ENCODE measurements around the gene MFSD6.

- TF ChIP-seq CTCF (IDR thresholded peaks at IDR 0.05) = no peak
- TF ChIP-seq, protein P1, sequence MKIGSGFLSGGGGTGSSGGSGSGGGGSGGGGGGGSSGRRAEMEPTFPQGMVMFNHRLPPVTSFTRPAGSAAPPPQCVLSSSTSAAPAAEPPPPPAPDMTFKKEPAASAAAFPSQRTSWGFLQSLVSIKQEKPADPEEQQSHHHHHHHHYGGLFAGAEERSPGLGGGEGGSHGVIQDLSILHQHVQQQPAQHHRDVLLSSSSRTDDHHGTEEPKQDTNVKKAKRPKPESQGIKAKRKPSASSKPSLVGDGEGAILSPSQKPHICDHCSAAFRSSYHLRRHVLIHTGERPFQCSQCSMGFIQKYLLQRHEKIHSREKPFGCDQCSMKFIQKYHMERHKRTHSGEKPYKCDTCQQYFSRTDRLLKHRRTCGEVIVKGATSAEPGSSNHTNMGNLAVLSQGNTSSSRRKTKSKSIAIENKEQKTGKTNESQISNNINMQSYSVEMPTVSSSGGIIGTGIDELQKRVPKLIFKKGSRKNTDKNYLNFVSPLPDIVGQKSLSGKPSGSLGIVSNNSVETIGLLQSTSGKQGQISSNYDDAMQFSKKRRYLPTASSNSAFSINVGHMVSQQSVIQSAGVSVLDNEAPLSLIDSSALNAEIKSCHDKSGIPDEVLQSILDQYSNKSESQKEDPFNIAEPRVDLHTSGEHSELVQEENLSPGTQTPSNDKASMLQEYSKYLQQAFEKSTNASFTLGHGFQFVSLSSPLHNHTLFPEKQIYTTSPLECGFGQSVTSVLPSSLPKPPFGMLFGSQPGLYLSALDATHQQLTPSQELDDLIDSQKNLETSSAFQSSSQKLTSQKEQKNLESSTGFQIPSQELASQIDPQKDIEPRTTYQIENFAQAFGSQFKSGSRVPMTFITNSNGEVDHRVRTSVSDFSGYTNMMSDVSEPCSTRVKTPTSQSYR (CRISPR knock-in tag; IDR thresholded peaks at IDR 0.05) = no peak
- no peak for TF ChIP-seq JUN (CRISPR knock-in tag; IDR thresholded peaks at IDR 0.05)
- no peak for TF ChIP-seq SMAD4 (CRISPR knock-in tag; IDR thresholded peaks at IDR 0.05)
- no peak for TF ChIP-seq ZNF138 (CRISPR knock-in tag; conservative IDR thresholded peaks at IDR 0.05)
- no peak for TF ChIP-seq SMAD3 (CRISPR knock-in tag; IDR thresholded peaks at IDR 0.05; ENCODE audit: borderline replicate concordance)
- no peak for TF ChIP-seq TEAD4 (CRISPR knock-in tag; IDR thresholded peaks at IDR 0.05)
- TF ChIP-seq ZNF263 (CRISPR knock-in tag; IDR thresholded peaks at IDR 0.05; ENCODE audit: low read depth) = no peak
- TF ChIP-seq, protein P2, sequence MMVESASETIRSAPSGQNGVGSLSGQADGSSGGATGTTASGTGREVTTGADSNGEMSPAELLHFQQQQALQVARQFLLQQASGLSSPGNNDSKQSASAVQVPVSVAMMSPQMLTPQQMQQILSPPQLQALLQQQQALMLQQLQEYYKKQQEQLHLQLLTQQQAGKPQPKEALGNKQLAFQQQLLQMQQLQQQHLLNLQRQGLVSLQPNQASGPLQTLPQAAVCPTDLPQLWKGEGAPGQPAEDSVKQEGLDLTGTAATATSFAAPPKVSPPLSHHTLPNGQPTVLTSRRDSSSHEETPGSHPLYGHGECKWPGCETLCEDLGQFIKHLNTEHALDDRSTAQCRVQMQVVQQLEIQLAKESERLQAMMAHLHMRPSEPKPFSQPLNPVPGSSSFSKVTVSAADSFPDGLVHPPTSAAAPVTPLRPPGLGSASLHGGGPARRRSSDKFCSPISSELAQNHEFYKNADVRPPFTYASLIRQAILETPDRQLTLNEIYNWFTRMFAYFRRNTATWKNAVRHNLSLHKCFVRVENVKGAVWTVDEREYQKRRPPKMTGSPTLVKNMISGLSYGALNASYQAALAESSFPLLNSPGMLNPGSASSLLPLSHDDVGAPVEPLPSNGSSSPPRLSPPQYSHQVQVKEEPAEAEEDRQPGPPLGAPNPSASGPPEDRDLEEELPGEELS (CRISPR knock-in tag; IDR thresholded peaks at IDR 0.05) = no peak
- no peak for TF ChIP-seq USF1 (CRISPR knock-in tag; IDR thresholded peaks at IDR 0.05)
- TF ChIP-seq E2F5 (CRISPR knock-in tag; IDR thresholded peaks at IDR 0.05) = no peak
- no peak for TF ChIP-seq ZNF232 (CRISPR knock-in tag; IDR thresholded peaks at IDR 0.05)
Measured at GRCh38 chr2:190501231-190501630, 93.1 kb downstream of the MFSD6 start.
